Measurements from ENCODE around the gene MAFG.
"Not testable (repeated sequence)": the region's sequence is repeated elsewhere in the genome, so short reads cannot be mapped to it uniquely, and the experiment has no call there.

MAFG gene

DNA sequence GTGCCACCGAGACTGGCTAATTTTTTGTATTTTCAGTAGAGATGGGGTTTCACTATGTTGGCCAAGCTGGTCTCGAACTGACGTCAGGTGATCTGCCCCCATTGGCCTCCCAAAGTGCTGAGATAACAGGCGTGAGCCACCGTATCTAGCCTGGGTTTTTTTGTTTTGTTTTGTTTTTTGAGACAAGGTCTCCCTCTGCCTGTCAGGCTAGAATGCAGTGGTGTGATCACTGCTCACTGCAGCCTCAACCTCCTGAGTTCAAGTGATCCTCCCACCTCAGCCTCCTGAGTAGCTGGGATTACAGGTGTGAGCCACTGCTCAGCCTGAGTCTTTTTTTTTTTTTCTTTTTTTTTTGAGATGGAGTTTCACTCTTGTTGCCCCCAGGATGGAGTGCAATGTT is 25.9 kb upstream of the MAFG start:
- H3K9me3 Mint-ChIP-seq; ATAC-seq (replicated peaks); DNase-seq; H3K27ac Mint-ChIP-seq; H3K36me3 Mint-ChIP-seq; H3K4me1 Mint-ChIP-seq; H3K4me3 Mint-ChIP-seq: not testable (repeated sequence)
- peaks cover 28 to 34% of the 10 kb centered on the region in 2 donors for H3K27me3 Mint-ChIP-seq

DNA sequence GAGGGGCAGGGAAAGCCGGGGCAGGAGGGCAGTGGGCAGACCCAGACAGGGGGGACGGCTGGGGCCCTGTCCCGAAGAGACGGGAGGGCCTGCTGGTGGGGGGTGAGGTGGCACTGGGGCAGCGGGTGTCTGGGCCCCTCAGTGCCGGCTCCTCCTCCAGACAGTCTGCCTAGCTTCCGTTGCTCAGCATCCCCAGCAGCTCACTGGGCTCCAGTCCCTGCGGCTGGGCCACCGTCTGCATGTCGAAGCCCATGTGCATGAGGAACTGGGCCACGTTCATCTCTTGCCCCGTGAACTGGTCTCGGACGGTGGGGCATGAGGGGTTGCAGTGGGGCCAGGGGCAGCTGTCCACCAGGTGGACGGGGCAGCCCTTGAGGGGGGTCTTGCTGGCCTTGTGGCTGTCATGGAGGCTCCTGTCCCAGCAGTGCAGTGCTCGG is 25.3 kb upstream of the MAFG start:
- Mint-ChIP-seq H3K4me1 (no peaks in the 10 kb centered on the region), H3K27me3 (peaks cover 21 to 27% of the 10 kb centered on the region in 2 donors), H3K4me3 (no peak overlapping the region), H3K36me3 (no peaks in the 10 kb centered on the region), H3K9me3 (no peaks in the 10 kb centered on the region), H3K27ac (no peak overlapping the region)
- DNase-seq (no peak), ATAC-seq (replicated peaks) (no peak)

DNA sequence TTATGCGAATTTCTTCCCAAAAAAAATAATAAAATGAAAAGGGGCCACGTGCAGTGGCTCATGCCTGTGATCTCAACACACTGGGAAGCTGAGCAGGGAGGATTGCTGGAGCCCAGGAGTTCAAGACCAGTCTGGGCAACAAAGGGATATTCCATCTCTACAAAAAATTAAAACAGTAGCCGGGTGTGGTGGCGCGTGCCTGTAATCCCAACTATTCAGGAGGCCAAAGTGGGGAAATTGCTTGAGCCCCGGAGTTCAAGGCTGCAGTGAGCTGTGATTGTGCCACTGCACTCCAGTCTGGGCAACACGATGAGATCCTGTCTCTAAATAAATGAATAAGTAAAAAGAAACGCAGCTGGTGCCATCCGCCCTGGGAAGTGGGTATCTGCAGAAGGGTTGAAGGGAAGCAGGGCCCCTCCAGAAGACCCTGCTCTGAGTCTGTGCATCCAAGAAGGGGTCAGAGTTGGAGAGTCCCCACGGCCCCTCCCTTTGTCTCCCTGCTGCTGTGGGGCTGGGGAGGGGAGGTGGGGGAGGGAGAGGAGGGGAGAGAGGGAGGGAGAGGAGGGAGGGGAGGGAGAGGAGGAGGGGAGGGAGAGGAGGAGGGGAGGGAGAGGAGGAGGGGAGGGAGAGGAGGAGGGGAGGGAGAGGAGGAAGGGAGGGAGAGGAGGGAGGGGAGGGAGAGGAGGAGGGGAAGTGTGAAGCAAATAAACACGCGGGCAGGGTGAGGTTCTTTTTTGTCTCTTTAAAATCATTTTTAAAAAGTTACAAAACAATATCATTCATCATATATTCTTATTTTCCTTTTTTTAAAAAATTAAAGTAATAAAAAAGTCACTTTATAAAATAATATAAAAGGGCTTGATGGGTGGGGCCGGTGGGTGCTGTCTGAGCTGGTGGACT is 24.5 kb upstream of the MAFG start:
- Mint-ChIP-seq H3K36me3 (no peaks in the 10 kb centered on the region), H3K27ac (no peak overlapping the region), H3K9me3 (no peaks in the 10 kb centered on the region), H3K27me3 (peaks cover 15 to 22% of the 10 kb centered on the region in 2 donors), H3K4me3 (no peak overlapping the region), H3K4me1 (no peaks in the 10 kb centered on the region)
- ATAC-seq (replicated peaks) (no peak), DNase-seq (no peak)

DNA sequence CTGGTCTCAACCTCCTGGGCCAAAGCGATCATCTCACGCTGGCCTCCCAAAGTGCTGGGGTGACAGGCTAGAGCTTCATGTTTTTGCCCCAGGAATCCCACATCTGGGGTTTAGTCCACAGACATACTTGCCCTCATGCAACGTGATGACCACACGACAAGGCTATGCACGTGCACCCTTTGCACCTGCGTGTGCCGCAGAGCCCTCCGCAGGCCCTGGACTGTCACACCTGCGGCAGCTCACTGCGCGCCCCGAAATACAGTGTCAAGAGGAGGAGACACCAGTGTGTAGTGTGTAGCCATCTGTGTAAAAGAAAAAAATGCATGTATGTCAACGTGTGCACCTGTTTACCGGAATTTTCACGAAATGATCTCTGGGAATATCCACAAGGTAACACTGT is 23.0 kb upstream of the MAFG start:
- H3K9me3 Mint-ChIP-seq: no peaks in the 10 kb centered on the region
- peak overlapping the region; percentile 5 for H3K27ac Mint-ChIP-seq
- DNase-seq: no peak
- H3K27me3 Mint-ChIP-seq: peaks cover 11 to 16% of the 10 kb centered on the region in 2 donors
- H3K36me3 Mint-ChIP-seq: no peaks in the 10 kb centered on the region
- ATAC-seq (replicated peaks): no peak
- no peaks in the 10 kb centered on the region for H3K4me1 Mint-ChIP-seq
- no peak overlapping the region for H3K4me3 Mint-ChIP-seq

DNA sequence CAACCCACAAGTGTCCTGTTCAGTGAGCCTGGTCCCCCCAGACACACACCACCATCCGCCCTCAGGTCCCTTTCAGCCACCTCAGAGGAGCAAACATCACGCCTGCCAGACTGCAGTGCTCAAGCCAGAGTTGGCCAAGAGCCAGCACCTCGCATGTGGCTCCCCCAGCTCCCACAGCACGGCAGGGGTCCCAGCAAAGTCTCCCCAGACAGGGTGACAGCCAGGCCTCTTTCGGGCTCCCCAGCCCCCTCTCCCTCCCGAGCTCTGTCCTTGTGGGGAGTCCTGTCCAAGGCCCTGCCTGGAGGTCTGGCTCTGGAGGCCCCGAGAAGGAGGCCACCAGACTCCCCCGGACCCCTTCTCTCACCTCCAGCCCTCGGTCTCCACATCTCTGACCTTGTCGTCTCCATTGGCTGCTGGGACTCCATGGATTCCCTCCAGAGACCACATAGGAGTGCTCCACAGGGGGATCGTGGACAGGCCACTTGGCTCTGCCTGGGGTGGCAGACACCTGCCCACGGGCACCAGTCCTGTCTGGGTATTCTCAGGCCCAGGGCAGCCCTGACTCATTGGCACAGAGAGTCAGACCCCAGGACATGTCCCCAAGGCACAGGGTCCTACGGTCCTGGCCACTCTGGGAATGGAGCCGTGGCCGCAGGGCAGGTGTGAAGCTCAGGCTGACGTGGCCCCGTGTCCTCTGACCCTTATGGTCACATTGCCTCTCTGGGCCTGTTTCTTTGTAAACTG is 21.3 kb upstream of the MAFG start:
- Mint-ChIP-seq H3K4me3 (no peak overlapping the region), H3K9me3 (no peaks in the 10 kb centered on the region), H3K27ac (no peak overlapping the region), H3K4me1 (no peaks in the 10 kb centered on the region), H3K27me3 (peaks cover 7 to 26% of the 10 kb centered on the region in 2 donors), H3K36me3 (no peaks in the 10 kb centered on the region)
- no peak for DNase-seq
- no peak for ATAC-seq (replicated peaks)

DNA sequence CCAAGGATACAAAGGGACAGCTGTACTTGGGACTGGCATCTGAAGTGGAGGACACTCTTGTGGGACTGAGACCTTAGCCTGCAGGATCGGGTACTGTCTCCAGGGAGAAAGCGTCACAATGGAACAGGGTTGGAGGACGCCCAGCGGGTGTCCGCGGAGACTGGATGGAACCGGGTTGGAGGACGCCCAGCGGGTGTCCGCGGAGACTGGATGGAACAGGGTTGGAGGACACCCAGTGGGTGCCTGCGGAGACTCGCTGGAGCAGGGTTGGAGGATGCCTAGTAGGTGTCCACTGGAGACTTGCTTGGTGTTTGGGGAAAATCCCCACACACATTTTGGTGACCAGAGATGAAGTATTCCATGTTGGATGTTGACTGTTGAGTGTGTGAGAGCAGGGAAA is 19.7 kb upstream of the MAFG start, which contains the start of gene MYADML2:
TSS of gene MYADML2 (minus strand) at position 45 of the 400 bp plus-strand sequence. CDS start 5,492 bp downstream, outside the sequence.
- Mint-ChIP-seq H3K36me3 (no peaks in the 10 kb centered on the region), H3K27me3 (peaks cover 7 to 31% of the 10 kb centered on the region in 2 donors), H3K4me3 (no peak within 1 kb of the TSS), H3K27ac (no peak within 1 kb of the TSS), H3K4me1 (no peaks in the 10 kb centered on the region), H3K9me3 (no peaks in the 10 kb centered on the region)
- no peak for DNase-seq
- ATAC-seq (replicated peaks): no peak

DNA sequence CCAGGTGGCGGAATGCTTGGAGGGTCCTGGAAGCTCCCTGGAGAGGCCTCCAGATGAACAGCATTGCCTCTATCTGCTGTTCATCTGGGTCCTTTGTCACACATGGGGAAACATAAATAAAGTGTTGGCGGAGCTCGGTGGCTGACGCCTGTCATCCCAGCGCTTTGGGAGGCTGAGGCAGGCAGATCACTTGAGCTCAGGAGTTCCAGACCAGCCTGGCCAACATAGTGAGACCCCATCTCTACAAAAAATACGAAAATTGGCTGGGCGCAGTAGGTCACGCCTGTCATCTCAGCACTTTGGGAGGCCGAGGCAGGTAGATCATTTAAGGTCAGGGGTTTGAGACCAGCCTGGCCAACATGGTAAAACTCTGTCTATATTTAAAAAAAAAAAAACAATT is 17.3 kb upstream of the MAFG start:
- Mint-ChIP-seq H3K9me3 (no peaks in the 10 kb centered on the region), H3K27me3 (peaks cover 10 to 34% of the 10 kb centered on the region in 2 donors), H3K4me3 (no peak overlapping the region), H3K36me3 (no peaks in the 10 kb centered on the region), H3K27ac (no peak overlapping the region), H3K4me1 (peaks cover 0 to 2% of the 10 kb centered on the region in 2 donors)
- DNase-seq: no peak
- no peak for ATAC-seq (replicated peaks)

DNA sequence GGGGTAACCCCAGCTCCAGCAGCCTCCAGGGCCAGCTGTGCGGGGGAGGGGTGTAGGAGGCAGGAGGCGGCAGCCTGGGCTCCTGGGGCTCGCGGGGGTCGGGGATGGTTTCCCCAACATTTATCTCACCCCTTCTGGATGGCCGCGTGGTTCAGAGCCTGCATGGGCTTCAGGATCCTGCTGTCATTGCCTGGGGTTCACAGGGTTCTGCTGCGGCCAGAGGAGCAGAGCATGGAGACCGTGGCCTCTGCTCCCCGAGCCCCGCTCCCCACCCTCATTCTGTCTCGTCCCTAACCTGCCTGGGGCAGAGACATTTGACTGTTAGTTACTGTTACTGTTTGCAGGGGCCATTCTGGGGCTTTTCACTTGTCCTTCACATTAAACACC is 14.6 kb upstream of the MAFG start:
- Mint-ChIP-seq H3K9me3 (no peaks in the 10 kb centered on the region), H3K27me3 (peaks cover 10 to 27% of the 10 kb centered on the region in 2 donors), H3K4me3 (no peak overlapping the region), H3K4me1 (peaks cover 6 to 7% of the 10 kb centered on the region in 2 donors), H3K27ac (no peak overlapping the region), H3K36me3 (no peaks in the 10 kb centered on the region)
- ATAC-seq (replicated peaks) (no peak), DNase-seq (no peak)

DNA sequence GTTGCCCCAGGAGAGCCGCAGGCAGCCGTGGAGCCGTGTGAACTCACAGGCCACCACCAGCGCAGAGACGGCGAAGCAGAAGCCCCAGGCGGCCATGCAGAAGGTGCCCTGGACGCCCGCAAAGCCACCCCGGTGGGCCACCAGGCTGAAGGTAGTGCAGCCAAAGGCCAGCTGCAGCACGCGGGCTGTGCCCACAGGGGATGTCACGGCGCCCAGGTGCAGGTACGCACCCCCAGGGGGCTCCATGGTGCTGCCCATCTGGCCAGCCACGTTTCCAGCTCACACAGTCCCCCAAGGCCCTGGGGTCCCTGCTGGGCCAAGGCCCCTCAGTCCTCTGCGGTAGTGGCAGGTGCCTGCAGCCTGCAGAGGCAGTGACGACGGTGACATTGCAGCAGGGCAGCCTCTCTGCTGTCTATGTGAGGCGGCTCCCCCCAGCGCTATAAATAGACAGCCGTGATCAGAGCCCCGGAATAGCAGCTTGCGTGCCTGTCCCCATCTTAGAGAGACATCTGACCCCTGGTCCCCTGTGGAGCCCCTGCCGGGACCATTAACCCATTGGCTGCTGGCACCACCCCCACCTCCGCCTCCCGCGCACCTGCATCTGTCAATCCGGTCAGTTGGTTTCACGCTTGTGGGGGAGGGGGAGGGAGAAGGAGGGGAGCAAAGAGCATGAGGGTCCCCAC is 14.1 kb upstream of the MAFG start:
- no peak overlapping the region for H3K27ac Mint-ChIP-seq

DNA sequence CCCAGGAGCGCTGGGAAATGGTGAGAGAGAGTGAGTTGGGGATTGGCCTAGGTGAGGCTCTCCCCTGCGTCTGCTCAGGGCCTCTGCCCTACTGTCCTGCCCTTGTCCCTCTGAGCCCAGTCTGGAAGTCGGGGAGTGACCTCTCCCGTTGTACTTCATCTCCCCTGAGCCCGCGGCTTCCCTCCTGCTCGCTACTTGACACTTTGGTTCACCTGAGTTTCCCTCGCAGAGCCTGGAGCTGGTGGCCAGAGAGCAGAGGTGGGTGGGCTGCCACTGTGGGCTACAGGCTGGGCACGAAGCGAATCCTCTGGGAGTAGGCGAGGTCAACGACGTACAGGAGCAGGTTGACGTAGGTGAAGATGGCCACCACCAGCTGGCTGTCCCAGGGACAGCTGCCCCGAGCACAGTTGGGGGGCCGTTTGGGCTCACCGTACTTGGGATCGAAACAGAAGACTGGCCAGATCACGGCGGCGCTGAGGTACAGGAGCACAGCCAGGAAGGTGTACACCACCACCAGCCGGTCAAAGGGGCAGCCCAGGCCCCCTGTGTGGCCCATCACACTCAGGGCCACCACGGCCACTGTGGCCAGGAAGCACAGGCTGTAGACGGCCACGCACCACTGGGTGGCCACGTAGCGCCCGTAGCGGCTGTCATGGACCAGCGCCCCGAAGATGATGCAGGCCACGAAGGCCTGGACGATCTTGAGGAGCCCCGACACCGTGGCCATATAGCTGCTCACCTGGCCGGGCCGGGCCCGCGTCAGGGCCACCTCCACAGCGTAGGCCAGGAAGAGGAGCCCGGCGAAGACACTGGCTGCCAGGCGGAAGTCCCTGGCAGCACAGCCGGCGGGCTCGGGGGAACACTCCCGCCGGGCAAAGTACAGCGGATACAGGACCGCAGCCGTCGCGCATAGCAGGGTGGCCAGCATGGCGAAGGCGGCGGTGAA is 13.3 kb upstream of the MAFG start:
- Mint-ChIP-seq H3K36me3 (peaks cover 2 to 3% of the 10 kb centered on the region in 2 donors), H3K9me3 (no peaks in the 10 kb centered on the region), H3K27ac (no peak overlapping the region), H3K4me3 (no peak overlapping the region), H3K27me3 (peaks cover 6 to 24% of the 10 kb centered on the region in 2 donors), H3K4me1 (peaks cover 10 to 17% of the 10 kb centered on the region in 2 donors)
- DNase-seq (no peak), ATAC-seq (replicated peaks) (no peak)

More for the DNA sequence above, 14.1 kb upstream of the MAFG start:
- H3K27me3 Mint-ChIP-seq: peaks cover 6 to 24% of the 10 kb centered on the region in 2 donors
- H3K9me3 Mint-ChIP-seq: no peaks in the 10 kb centered on the region
- H3K4me3 Mint-ChIP-seq: no peak overlapping the region
- ATAC-seq (replicated peaks) (no peak), DNase-seq (no peak)
- H3K4me1 Mint-ChIP-seq: peaks cover 7 to 9% of the 10 kb centered on the region in 2 donors
- H3K36me3 Mint-ChIP-seq: no peaks in the 10 kb centered on the region

DNA sequence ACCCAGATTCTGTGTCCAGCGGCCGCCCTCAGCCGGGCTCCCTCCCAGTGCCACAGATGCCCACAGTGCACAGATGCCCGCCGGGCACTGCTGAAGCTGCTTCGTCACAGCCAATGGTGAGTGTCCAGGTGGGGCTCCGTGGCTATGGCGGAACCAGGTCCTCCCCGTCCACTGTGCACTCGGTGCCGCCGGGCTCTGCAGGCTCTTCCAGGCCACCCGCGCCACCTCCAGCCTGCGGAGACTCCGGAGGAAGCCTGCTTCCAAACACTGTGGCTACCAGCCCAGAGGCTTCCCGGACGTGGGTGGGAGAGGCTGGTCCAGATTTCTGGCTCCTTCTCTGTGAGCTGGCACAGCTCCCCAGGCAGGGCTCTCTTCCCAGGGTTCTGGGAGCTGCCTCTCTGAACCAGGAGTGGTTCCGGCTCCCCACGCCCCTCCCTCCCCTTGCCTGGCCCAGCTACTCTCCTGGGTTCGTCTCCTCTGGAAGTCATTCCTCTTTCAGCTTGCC is 12.4 kb upstream of the MAFG start:
- Mint-ChIP-seq H3K4me3 (no peak overlapping the region), H3K9me3 (no peaks in the 10 kb centered on the region), H3K36me3 (peaks cover 7 to 8% of the 10 kb centered on the region in 2 donors), H3K4me1 (peaks cover 14 to 23% of the 10 kb centered on the region in 2 donors), H3K27me3 (peaks cover 6 to 24% of the 10 kb centered on the region in 2 donors), H3K27ac (no peak overlapping the region)
- ATAC-seq (replicated peaks) (no peak), DNase-seq (no peak)

DNA sequence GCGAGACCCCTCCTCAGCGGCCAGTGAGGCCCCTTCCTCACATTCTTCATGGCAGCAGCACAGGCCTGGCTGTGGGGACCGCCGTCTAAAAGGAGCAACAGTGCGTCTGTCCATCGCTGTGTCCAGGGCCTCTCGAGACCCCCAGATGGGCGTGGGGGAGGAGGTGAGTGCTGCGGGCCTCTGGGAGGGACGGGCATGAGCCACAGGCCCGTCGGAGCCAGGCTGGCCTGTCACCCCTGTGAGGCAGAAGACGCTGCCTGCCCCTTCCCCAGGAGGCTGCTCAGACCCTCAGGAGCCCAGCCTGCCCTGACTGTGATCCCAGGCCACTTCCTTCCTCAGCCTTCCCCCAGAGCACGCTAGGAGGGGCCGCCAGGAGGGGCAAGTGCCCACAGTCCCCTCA is 11.7 kb upstream of the MAFG start:
- peaks cover 16 to 27% of the 10 kb centered on the region in 2 donors for H3K4me1 Mint-ChIP-seq
- peaks cover 6 to 18% of the 10 kb centered on the region in 2 donors for H3K27me3 Mint-ChIP-seq
- H3K36me3 Mint-ChIP-seq: peaks cover 10 to 11% of the 10 kb centered on the region in 2 donors
- ATAC-seq (replicated peaks) (no peak), DNase-seq (no peak)
- no peak overlapping the region for H3K27ac Mint-ChIP-seq
- no peak overlapping the region for H3K4me3 Mint-ChIP-seq
- no peaks in the 10 kb centered on the region for H3K9me3 Mint-ChIP-seq

DNA sequence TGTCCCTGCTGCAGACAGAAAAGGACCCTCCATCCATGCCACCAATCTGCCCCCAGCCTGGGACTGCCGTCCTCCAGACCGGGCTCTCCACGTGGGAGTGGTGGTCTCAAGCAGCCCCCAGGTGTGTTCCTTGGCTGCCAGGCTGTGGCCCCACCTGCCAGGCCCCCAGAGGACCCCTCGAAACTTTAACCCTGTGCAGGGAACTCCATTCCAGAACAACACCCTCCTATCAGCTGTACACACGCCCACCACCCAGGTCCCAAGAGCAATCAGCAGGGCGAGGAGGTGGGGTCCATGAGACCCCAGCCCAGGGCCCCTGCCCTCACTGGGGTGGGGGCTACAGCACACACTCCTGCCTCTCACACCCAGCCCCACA is 8.2 kb upstream of the MAFG start:
- H3K36me3 Mint-ChIP-seq: peaks cover 22 to 34% of the 10 kb centered on the region in 2 donors
- H3K27ac Mint-ChIP-seq: peak overlapping the region; percentile 31
- DNase-seq (no peak), ATAC-seq (replicated peaks) (no peak)
- peak overlapping the region; percentile 65 to 87 for H3K4me3 Mint-ChIP-seq
- peaks cover 20 to 32% of the 10 kb centered on the region in 2 donors for H3K4me1 Mint-ChIP-seq
- H3K27me3 Mint-ChIP-seq: peaks cover 6 to 11% of the 10 kb centered on the region in 2 donors
- H3K9me3 Mint-ChIP-seq: no peaks in the 10 kb centered on the region
